ENCODE data around the gene SMLR1.

DNA sequence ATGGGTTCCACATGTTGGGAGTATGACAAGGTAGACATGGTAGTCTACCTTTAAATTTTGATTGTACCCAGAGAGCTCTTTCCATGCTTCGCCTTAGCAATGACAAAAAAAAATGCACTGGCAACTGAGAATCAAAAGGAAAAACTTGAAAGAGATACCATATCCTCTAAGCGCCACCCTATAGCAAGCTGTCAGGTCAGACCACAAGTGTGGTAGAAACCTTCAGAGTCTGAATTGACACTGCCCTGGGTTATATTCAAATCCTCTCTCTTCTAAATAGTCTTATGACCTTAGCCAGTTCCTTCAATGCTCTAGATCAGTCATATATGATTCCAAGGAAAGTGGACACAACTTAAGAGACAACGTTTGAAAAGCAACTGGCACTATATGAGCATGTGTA lies 45.6 kb upstream of the SMLR1 start:
- TF ChIP-seq, protein P1, sequence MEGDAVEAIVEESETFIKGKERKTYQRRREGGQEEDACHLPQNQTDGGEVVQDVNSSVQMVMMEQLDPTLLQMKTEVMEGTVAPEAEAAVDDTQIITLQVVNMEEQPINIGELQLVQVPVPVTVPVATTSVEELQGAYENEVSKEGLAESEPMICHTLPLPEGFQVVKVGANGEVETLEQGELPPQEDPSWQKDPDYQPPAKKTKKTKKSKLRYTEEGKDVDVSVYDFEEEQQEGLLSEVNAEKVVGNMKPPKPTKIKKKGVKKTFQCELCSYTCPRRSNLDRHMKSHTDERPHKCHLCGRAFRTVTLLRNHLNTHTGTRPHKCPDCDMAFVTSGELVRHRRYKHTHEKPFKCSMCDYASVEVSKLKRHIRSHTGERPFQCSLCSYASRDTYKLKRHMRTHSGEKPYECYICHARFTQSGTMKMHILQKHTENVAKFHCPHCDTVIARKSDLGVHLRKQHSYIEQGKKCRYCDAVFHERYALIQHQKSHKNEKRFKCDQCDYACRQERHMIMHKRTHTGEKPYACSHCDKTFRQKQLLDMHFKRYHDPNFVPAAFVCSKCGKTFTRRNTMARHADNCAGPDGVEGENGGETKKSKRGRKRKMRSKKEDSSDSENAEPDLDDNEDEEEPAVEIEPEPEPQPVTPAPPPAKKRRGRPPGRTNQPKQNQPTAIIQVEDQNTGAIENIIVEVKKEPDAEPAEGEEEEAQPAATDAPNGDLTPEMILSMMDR (conservative IDR thresholded peaks at IDR 0.05; ENCODE audit: low read depth in 2 of 2) = no peak
- no peak for TF ChIP-seq EZH2 (IDR thresholded peaks at IDR 0.05; ENCODE audit: low read depth, unreplicated experiment)
- TF ChIP-seq, protein P2, sequence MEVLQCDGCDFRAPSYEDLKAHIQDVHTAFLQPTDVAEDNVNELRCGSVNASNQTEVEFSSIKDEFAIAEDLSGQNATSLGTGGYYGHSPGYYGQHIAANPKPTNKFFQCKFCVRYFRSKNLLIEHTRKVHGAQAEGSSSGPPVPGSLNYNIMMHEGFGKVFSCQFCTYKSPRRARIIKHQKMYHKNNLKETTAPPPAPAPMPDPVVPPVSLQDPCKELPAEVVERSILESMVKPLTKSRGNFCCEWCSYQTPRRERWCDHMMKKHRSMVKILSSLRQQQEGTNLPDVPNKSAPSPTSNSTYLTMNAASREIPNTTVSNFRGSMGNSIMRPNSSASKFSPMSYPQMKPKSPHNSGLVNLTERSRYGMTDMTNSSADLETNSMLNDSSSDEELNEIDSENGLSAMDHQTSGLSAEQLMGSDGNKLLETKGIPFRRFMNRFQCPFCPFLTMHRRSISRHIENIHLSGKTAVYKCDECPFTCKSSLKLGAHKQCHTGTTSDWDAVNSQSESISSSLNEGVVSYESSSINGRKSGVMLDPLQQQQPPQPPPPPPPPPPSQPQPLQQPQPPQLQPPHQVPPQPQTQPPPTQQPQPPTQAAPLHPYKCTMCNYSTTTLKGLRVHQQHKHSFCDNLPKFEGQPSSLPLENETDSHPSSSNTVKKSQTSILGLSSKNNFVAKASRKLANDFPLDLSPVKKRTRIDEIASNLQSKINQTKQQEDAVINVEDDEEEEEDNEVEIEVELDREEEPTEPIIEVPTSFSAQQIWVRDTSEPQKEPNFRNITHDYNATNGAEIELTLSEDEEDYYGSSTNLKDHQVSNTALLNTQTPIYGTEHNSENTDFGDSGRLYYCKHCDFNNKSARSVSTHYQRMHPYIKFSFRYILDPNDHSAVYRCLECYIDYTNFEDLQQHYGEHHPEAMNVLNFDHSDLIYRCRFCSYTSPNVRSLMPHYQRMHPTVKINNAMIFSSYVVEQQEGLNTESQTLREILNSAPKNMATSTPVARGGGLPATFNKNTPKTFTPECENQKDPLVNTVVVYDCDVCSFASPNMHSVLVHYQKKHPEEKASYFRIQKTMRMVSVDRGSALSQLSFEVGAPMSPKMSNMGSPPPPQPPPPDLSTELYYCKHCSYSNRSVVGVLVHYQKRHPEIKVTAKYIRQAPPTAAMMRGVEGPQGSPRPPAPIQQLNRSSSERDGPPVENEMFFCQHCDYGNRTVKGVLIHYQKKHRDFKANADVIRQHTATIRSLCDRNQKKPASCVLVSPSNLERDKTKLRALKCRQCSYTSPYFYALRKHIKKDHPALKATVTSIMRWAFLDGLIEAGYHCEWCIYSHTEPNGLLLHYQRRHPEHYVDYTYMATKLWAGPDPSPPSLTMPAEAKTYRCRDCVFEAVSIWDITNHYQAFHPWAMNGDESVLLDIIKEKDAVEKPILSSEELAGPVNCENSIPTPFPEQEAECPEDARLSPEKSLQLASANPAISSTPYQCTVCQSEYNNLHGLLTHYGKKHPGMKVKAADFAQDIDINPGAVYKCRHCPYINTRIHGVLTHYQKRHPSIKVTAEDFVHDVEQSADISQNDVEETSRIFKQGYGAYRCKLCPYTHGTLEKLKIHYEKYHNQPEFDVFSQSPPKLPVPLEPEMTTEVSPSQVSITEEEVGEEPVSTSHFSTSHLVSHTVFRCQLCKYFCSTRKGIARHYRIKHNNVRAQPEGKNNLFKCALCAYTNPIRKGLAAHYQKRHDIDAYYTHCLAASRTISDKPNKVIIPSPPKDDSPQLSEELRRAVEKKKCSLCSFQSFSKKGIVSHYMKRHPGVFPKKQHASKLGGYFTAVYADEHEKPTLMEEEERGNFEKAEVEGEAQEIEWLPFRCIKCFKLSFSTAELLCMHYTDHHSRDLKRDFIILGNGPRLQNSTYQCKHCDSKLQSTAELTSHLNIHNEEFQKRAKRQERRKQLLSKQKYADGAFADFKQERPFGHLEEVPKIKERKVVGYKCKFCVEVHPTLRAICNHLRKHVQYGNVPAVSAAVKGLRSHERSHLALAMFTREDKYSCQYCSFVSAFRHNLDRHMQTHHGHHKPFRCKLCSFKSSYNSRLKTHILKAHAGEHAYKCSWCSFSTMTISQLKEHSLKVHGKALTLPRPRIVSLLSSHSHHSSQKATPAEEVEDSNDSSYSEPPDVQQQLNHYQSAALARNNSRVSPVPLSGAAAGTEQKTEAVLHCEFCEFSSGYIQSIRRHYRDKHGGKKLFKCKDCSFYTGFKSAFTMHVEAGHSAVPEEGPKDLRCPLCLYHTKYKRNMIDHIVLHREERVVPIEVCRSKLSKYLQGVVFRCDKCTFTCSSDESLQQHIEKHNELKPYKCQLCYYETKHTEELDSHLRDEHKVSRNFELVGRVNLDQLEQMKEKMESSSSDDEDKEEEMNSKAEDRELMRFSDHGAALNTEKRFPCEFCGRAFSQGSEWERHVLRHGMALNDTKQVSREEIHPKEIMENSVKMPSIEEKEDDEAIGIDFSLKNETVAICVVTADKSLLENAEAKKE (CRISPR knock-in tag; IDR thresholded peaks at IDR 0.05) = no peak
- TF ChIP-seq, protein P3, sequence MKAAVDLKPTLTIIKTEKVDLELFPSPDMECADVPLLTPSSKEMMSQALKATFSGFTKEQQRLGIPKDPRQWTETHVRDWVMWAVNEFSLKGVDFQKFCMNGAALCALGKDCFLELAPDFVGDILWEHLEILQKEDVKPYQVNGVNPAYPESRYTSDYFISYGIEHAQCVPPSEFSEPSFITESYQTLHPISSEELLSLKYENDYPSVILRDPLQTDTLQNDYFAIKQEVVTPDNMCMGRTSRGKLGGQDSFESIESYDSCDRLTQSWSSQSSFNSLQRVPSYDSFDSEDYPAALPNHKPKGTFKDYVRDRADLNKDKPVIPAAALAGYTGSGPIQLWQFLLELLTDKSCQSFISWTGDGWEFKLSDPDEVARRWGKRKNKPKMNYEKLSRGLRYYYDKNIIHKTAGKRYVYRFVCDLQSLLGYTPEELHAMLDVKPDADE (IDR thresholded peaks at IDR 0.05) = no peak
